ENCODE results near the gene TBC1D22A. TPM values are rescaled to one million over a fixed set of nuclear protein-coding genes. Genes with fewer than 3 reads are reported as not detected.

The TBC1D22A gene
- total RNA-seq, 1 experiment from 2014 or later: 32.6 TPM

DNA sequence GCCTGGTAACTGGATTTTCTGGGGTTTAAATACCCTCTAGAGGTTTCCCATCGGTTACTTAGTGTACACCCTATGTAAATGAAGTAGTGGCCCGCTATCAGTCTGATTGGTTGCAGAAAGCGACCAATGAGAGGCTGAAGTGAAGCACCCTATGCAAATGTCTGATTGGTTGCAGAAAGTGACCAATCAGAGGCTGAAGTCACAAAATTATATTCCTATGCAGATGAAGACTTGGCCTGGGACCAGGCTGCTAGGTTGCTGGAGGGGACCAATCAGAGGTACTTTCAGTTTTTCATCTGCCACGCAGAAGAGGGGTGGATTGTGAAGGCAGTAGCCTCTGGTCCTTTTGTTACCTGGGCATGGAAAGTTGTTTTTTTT, 134.8 kb downstream of the TBC1D22A start:
- H3K9me3 Mint-ChIP-seq (ENCODE audit: unreplicated experiment): no peaks in the 10 kb centered on the region
- no peak overlapping the region for H3K4me3 Mint-ChIP-seq (ENCODE audit: unreplicated experiment)
- no peak overlapping the region for H3K27ac Mint-ChIP-seq (ENCODE audit: unreplicated experiment)
- H3K27me3 Mint-ChIP-seq (ENCODE audit: insufficient read depth, unreplicated experiment): no peaks in the 10 kb centered on the region
- intact Hi-C loops (cut with micrococcal nuclease; ENCODE audit: unreplicated experiment): no loop called here
- no TSS peak for BruUV-seq (replicated peaks)
- Histone ChIP-seq H3K4me3 (ENCODE audit: low read depth, low read length) (no peak overlapping the region), H3K27me3 (replicated peaks; ENCODE audit: control insufficient read depth, insufficient read depth, low read length) (no peaks in the 10 kb centered on the region), H3K9me3 (no peaks in the 10 kb centered on the region), H3K36me3 (ENCODE audit: control insufficient read depth, insufficient read depth, low read length) (no peaks in the 10 kb centered on the region; the same call in 1 of the 2 replicates), H3K4me1 (no peaks in the 10 kb centered on the region)
- no peak for DNase-seq
- TF ChIP-seq, protein P1, sequence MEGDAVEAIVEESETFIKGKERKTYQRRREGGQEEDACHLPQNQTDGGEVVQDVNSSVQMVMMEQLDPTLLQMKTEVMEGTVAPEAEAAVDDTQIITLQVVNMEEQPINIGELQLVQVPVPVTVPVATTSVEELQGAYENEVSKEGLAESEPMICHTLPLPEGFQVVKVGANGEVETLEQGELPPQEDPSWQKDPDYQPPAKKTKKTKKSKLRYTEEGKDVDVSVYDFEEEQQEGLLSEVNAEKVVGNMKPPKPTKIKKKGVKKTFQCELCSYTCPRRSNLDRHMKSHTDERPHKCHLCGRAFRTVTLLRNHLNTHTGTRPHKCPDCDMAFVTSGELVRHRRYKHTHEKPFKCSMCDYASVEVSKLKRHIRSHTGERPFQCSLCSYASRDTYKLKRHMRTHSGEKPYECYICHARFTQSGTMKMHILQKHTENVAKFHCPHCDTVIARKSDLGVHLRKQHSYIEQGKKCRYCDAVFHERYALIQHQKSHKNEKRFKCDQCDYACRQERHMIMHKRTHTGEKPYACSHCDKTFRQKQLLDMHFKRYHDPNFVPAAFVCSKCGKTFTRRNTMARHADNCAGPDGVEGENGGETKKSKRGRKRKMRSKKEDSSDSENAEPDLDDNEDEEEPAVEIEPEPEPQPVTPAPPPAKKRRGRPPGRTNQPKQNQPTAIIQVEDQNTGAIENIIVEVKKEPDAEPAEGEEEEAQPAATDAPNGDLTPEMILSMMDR (IDR thresholded peaks at IDR 0.05; ENCODE audit: insufficient read depth in 1 of 2, low read depth in 1 of 2, low read length in 1 of 2, severe bottlenecking in 1 of 2, unreplicated experiment in 1 of 2): no peak
- H3K4me1 Mint-ChIP-seq (ENCODE audit: low read depth, unreplicated experiment): peaks cover 11% of the 10 kb centered on the region
- CTCF ChIA-PET: interaction anchor here (0.6 to 1.2 kb wide), 3 partner anchors 10 to 139 kb away, joined by 3 to 4 read pairs (median 3); no protein-coding TSS in a partner anchor
- H3K36me3 Mint-ChIP-seq (ENCODE audit: insufficient read depth, unreplicated experiment): peaks cover 57% of the 10 kb centered on the region
- POLR2A ChIA-PET: no interaction called here

DNA sequence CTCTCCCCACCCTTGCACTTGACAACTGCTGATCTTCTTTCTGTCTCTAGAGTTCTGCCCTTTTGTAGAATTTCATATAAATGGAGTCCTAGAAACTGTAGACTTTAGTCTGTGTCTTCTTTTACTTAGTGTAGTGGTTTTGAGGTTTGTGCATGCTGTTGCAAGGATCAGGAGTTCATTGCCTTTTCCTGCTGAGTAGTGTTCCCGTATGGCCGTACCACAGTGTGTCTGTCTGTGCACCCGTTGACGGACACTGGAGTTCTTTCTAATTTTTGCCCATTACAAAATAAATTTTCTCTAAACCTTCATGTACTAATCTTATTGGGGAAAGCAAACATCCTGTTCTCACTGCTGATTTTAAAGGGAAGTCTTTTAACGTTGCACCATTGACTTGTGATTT, 138.1 kb downstream of the TBC1D22A start:
- Histone ChIP-seq H3K4me3 (ENCODE audit: low read depth, low read length) (no peak overlapping the region), H3K4me1 (no peaks in the 10 kb centered on the region), H3K9me3 (no peaks in the 10 kb centered on the region), H3K36me3 (ENCODE audit: control insufficient read depth, insufficient read depth, low read length) (no peaks in the 10 kb centered on the region), H3K27me3 (replicated peaks; ENCODE audit: control insufficient read depth, insufficient read depth, low read length) (no peaks in the 10 kb centered on the region)
- BruUV-seq (replicated peaks): no TSS peak
- Mint-ChIP-seq H3K27ac (ENCODE audit: unreplicated experiment) (no peak overlapping the region), H3K27me3 (ENCODE audit: insufficient read depth, unreplicated experiment) (no peaks in the 10 kb centered on the region), H3K36me3 (ENCODE audit: insufficient read depth, unreplicated experiment) (peaks cover 39% of the 10 kb centered on the region), H3K4me3 (ENCODE audit: unreplicated experiment) (no peak overlapping the region), H3K9me3 (ENCODE audit: unreplicated experiment) (no peaks in the 10 kb centered on the region), H3K4me1 (ENCODE audit: low read depth, unreplicated experiment) (peaks cover 8% of the 10 kb centered on the region)
- ChIA-PET CTCF (no interaction called here), POLR2A (no interaction called here)
- no peak for DNase-seq
- intact Hi-C loops (cut with micrococcal nuclease; ENCODE audit: unreplicated experiment): no loop called here
- TF ChIP-seq, protein P1 (IDR thresholded peaks at IDR 0.05; ENCODE audit: insufficient read depth in 1 of 2, low read depth in 1 of 2, low read length in 1 of 2, severe bottlenecking in 1 of 2, unreplicated experiment in 1 of 2): no peak

DNA sequence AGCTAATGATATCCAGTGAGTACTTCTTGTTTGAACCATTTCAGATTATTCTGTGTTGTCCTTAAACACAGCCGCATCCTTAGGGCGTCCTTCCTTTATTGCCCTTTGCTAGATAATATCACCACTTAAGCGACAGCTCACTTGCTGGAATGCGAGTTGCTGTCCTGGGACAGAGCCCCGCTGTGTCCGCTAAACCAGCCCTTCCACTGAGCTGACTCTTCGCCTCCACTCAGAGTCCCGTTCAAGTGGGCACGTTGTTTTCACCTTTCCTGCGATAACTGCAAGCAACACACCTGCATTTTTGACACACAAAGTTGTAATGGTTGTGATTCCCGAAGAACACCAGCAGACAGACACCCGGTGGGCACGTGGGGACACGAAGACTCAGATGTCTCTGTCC, 140.0 kb downstream of the TBC1D22A start:
- no peaks in the 10 kb centered on the region for H3K36me3 ChIP-seq (ENCODE audit: control insufficient read depth, insufficient read depth, low read length)
- no peaks in the 10 kb centered on the region for H3K27me3 ChIP-seq (replicated peaks; ENCODE audit: control insufficient read depth, insufficient read depth, low read length)
- H3K4me3 Mint-ChIP-seq (ENCODE audit: unreplicated experiment): no peak overlapping the region
- no peaks in the 10 kb centered on the region for H3K27me3 Mint-ChIP-seq (ENCODE audit: insufficient read depth, unreplicated experiment)
- H3K9me3 Mint-ChIP-seq (ENCODE audit: unreplicated experiment): no peaks in the 10 kb centered on the region
- no TSS peak for BruUV-seq (replicated peaks)
- TF ChIP-seq, protein P1 (IDR thresholded peaks at IDR 0.05; ENCODE audit: insufficient read depth in 1 of 2, low read depth in 1 of 2, low read length in 1 of 2, severe bottlenecking in 1 of 2, unreplicated experiment in 1 of 2): no peak
- no peak overlapping the region for H3K4me3 ChIP-seq (ENCODE audit: low read depth, low read length)
- H3K27ac Mint-ChIP-seq (ENCODE audit: unreplicated experiment): no peak overlapping the region
- intact Hi-C loops (cut with micrococcal nuclease; ENCODE audit: unreplicated experiment): no loop called here
- ChIA-PET POLR2A (no interaction called here), CTCF (no interaction called here)
- no peaks in the 10 kb centered on the region for H3K9me3 ChIP-seq
- no peak for DNase-seq
- no peaks in the 10 kb centered on the region for H3K4me1 Mint-ChIP-seq (ENCODE audit: low read depth, unreplicated experiment)
- H3K36me3 Mint-ChIP-seq (ENCODE audit: insufficient read depth, unreplicated experiment): peaks cover 22% of the 10 kb centered on the region
- H3K4me1 ChIP-seq: no peaks in the 10 kb centered on the region
